ENCODE data around the gene BEAN1. TPM values are rescaled to one million over a fixed set of nuclear protein-coding genes. Genes with fewer than 3 reads are reported as not detected.

BEAN1 gene
- total RNA-seq, 1 experiment from 2014 or later = not detected

DNA sequence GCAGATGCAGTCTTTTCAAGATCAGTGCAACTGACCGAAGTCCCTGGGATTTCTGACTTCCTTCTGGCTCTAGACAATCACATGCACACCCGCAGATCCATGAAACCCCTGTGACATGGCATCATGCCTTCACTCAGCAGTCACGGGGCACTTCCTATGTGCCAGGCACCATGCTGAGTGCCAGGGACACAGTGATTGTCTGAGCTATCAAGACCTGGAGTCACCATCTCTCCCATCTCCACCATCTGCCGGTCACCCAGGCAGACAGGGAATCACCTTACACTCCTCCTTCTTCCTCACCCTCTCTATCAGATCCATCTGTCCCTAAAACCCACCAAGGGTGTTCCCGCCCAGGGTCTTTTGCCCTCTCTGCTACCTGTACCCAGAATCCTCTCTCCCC, 5.3 kb downstream of the BEAN1 start:
- peaks cover 33% of the 10 kb centered on the region for H3K4me1 Mint-ChIP-seq
- H3K27me3 Mint-ChIP-seq (ENCODE audit: low read depth) = peaks cover 51% of the 10 kb centered on the region
- H3K36me3 Mint-ChIP-seq = no peaks in the 10 kb centered on the region
- TF ChIP-seq ZNF263 (CRISPR knock-in tag; IDR thresholded peaks at IDR 0.05; ENCODE audit: low read depth) (no peak), GTF2I (CRISPR knock-in tag; conservative IDR thresholded peaks at IDR 0.05) (no peak), RELA (CRISPR knock-in tag; IDR thresholded peaks at IDR 0.05; ENCODE audit: borderline replicate concordance) (no peak), ELF4 (CRISPR knock-in tag; IDR thresholded peaks at IDR 0.05; ENCODE audit: low read depth) (no peak), NR1H2 (CRISPR knock-in tag; IDR thresholded peaks at IDR 0.05) (no peak), NFATC4 (CRISPR knock-in tag; IDR thresholded peaks at IDR 0.05) (no peak), NR3C1 (CRISPR knock-in tag; conservative IDR thresholded peaks at IDR 0.05; ENCODE audit: low read depth) (no peak), FOXJ3 (CRISPR knock-in tag; IDR thresholded peaks at IDR 0.05; ENCODE audit: borderline replicate concordance) (no peak), CBFB (CRISPR knock-in tag; IDR thresholded peaks at IDR 0.05; ENCODE audit: low read depth) (no peak)
- TF ChIP-seq, protein P1, sequence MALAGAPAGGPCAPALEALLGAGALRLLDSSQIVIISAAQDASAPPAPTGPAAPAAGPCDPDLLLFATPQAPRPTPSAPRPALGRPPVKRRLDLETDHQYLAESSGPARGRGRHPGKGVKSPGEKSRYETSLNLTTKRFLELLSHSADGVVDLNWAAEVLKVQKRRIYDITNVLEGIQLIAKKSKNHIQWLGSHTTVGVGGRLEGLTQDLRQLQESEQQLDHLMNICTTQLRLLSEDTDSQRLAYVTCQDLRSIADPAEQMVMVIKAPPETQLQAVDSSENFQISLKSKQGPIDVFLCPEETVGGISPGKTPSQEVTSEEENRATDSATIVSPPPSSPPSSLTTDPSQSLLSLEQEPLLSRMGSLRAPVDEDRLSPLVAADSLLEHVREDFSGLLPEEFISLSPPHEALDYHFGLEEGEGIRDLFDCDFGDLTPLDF (CRISPR knock-in tag; IDR thresholded peaks at IDR 0.05) = no peak
- TF ChIP-seq, protein P2, sequence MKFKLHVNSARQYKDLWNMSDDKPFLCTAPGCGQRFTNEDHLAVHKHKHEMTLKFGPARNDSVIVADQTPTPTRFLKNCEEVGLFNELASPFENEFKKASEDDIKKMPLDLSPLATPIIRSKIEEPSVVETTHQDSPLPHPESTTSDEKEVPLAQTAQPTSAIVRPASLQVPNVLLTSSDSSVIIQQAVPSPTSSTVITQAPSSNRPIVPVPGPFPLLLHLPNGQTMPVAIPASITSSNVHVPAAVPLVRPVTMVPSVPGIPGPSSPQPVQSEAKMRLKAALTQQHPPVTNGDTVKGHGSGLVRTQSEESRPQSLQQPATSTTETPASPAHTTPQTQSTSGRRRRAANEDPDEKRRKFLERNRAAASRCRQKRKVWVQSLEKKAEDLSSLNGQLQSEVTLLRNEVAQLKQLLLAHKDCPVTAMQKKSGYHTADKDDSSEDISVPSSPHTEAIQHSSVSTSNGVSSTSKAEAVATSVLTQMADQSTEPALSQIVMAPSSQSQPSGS (CRISPR knock-in tag; IDR thresholded peaks at IDR 0.05; ENCODE audit: borderline replicate concordance, low read depth) = no peak
- TF ChIP-seq, protein P3, sequence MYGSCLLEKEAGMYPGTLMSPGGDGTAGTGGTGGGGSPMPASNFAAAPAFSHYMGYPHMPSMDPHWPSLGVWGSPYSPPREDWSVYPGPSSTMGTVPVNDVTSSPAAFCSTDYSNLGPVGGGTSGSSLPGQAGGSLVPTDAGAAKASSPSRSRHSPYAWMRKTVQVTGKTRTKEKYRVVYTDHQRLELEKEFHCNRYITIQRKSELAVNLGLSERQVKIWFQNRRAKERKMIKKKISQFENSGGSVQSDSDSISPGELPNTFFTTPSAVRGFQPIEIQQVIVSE (CRISPR knock-in tag; IDR thresholded peaks at IDR 0.05; ENCODE audit: borderline replicate concordance) = no peak
- TF ChIP-seq, protein P4, sequence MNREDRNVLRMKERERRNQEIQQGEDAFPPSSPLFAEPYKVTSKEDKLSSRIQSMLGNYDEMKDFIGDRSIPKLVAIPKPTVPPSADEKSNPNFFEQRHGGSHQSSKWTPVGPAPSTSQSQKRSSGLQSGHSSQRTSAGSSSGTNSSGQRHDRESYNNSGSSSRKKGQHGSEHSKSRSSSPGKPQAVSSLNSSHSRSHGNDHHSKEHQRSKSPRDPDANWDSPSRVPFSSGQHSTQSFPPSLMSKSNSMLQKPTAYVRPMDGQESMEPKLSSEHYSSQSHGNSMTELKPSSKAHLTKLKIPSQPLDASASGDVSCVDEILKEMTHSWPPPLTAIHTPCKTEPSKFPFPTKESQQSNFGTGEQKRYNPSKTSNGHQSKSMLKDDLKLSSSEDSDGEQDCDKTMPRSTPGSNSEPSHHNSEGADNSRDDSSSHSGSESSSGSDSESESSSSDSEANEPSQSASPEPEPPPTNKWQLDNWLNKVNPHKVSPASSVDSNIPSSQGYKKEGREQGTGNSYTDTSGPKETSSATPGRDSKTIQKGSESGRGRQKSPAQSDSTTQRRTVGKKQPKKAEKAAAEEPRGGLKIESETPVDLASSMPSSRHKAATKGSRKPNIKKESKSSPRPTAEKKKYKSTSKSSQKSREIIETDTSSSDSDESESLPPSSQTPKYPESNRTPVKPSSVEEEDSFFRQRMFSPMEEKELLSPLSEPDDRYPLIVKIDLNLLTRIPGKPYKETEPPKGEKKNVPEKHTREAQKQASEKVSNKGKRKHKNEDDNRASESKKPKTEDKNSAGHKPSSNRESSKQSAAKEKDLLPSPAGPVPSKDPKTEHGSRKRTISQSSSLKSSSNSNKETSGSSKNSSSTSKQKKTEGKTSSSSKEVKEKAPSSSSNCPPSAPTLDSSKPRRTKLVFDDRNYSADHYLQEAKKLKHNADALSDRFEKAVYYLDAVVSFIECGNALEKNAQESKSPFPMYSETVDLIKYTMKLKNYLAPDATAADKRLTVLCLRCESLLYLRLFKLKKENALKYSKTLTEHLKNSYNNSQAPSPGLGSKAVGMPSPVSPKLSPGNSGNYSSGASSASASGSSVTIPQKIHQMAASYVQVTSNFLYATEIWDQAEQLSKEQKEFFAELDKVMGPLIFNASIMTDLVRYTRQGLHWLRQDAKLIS (CRISPR knock-in tag; IDR thresholded peaks at IDR 0.05; ENCODE audit: borderline replicate concordance) = no peak
- TF ChIP-seq, protein P5, sequence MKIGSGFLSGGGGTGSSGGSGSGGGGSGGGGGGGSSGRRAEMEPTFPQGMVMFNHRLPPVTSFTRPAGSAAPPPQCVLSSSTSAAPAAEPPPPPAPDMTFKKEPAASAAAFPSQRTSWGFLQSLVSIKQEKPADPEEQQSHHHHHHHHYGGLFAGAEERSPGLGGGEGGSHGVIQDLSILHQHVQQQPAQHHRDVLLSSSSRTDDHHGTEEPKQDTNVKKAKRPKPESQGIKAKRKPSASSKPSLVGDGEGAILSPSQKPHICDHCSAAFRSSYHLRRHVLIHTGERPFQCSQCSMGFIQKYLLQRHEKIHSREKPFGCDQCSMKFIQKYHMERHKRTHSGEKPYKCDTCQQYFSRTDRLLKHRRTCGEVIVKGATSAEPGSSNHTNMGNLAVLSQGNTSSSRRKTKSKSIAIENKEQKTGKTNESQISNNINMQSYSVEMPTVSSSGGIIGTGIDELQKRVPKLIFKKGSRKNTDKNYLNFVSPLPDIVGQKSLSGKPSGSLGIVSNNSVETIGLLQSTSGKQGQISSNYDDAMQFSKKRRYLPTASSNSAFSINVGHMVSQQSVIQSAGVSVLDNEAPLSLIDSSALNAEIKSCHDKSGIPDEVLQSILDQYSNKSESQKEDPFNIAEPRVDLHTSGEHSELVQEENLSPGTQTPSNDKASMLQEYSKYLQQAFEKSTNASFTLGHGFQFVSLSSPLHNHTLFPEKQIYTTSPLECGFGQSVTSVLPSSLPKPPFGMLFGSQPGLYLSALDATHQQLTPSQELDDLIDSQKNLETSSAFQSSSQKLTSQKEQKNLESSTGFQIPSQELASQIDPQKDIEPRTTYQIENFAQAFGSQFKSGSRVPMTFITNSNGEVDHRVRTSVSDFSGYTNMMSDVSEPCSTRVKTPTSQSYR (CRISPR knock-in tag; IDR thresholded peaks at IDR 0.05) = no peak
- TF ChIP-seq, protein P6, sequence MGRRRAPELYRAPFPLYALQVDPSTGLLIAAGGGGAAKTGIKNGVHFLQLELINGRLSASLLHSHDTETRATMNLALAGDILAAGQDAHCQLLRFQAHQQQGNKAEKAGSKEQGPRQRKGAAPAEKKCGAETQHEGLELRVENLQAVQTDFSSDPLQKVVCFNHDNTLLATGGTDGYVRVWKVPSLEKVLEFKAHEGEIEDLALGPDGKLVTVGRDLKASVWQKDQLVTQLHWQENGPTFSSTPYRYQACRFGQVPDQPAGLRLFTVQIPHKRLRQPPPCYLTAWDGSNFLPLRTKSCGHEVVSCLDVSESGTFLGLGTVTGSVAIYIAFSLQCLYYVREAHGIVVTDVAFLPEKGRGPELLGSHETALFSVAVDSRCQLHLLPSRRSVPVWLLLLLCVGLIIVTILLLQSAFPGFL (CRISPR knock-in tag; IDR thresholded peaks at IDR 0.05; ENCODE audit: borderline replicate concordance) = no peak
- CTCF ChIA-PET = interaction anchor here (2.4 kb wide), 1 partner anchor 26 kb away, joined by 8 read pairs; no protein-coding TSS in a partner anchor
- H3K4me3 Mint-ChIP-seq = no peak overlapping the region
- no peaks in the 10 kb centered on the region for H3K9me3 Mint-ChIP-seq
- POLR2A ChIA-PET = no interaction called here
- no peak for ATAC-seq
- no peak overlapping the region for H3K27ac Mint-ChIP-seq
- DNase-seq (ENCODE audit: low spot score) = no peak

Data from WTC11 (cell line).